ENCODE data around the gene NCOA5.
"Not testable (repeated sequence)": the region's sequence is repeated elsewhere in the genome, so short reads cannot be mapped to it uniquely, and the experiment has no call there.

Gene NCOA5

GRCh38 chr20:46120136-46120535, 30.4 kb upstream of the NCOA5 start:
- DNase-seq (ENCODE audit: low spot score), result no peak

GRCh38 chr20:46119547-46119946, 29.8 kb upstream of the NCOA5 start:
- DNase-seq (ENCODE audit: low spot score), result no peak

- DNase-seq (ENCODE audit: low spot score), result no peak
These were observed 29.3 kb upstream of the NCOA5 start for GRCh38 chr20:46119028-46119546.

GRCh38 chr20:46118481-46119020, 28.8 kb upstream of the NCOA5 start:
- DNase-seq (ENCODE audit: low spot score), result peak; percentile 73

- peak; percentile 98 for DNase-seq (ENCODE audit: low spot score)
These were observed 28.1 kb upstream of the NCOA5 start, which contains the start of gene CD40 for GRCh38 chr20:46117704-46118467. TSS of gene CD40 (plus strand) at chr20:46118314. CDS start at chr20:46118344, 30 bp downstream.

- DNase-seq (ENCODE audit: low spot score), result no peak
These were observed 24.7 kb upstream of the NCOA5 start for GRCh38 chr20:46114449-46114848.

GRCh38 chr20:46113113-46113470, 23.3 kb upstream of the NCOA5 start:
- DNase-seq (ENCODE audit: low spot score), result no peak

- no peak for DNase-seq (ENCODE audit: low spot score)
These were observed 22.8 kb upstream of the NCOA5 start for GRCh38 chr20:46112430-46113112.

GRCh38 chr20:46111836-46112212, 22.1 kb upstream of the NCOA5 start:
- no peak for DNase-seq (ENCODE audit: low spot score)

- DNase-seq (ENCODE audit: low spot score), result no peak
These were observed 21.5 kb upstream of the NCOA5 start for GRCh38 chr20:46111028-46111835.

- DNase-seq (ENCODE audit: low spot score), result no peak
These were observed 19.2 kb upstream of the NCOA5 start for GRCh38 chr20:46108976-46109375.

GRCh38 chr20:46108435-46108841, 18.7 kb upstream of the NCOA5 start:
- no peak for DNase-seq (ENCODE audit: low spot score)

- no peak for DNase-seq (ENCODE audit: low spot score)
These were observed 17.3 kb upstream of the NCOA5 start for GRCh38 chr20:46107061-46107460.

GRCh38 chr20:46104262-46104661, 14.5 kb upstream of the NCOA5 start:
- DNase-seq (ENCODE audit: low spot score), result no peak

- no peak for DNase-seq (ENCODE audit: low spot score)
These were observed 13.2 kb upstream of the NCOA5 start for GRCh38 chr20:46102940-46103339.

GRCh38 chr20:46101957-46102356, 12.2 kb upstream of the NCOA5 start:
- DNase-seq (ENCODE audit: low spot score), result no peak

- no peak for DNase-seq (ENCODE audit: low spot score)
These were observed 11.2 kb upstream of the NCOA5 start for GRCh38 chr20:46100988-46101387.

- DNase-seq (ENCODE audit: low spot score), result not testable (repeated sequence)
These were observed 10.7 kb upstream of the NCOA5 start for GRCh38 chr20:46100444-46100843.

GRCh38 chr20:46099491-46100287, 9.9 kb upstream of the NCOA5 start:
- DNase-seq (ENCODE audit: low spot score), result peak; percentile 37

GRCh38 chr20:46093531-46093930, 3.8 kb upstream of the NCOA5 start:
- no peak for DNase-seq (ENCODE audit: low spot score)

Data from iPS-NIHi11 (cell line).